GM21737 (cell line): ENCODE measurements around the gene KCNH4.

Experiments used
- ATAC-seq: cut with Tn5 transposase; IDR thresholded peaks from one replicate; pipeline ENCODE4 v1.9.1; 2021; ENCODE audit warnings: mild to moderate bottlenecking, moderate library complexity; ENCODE audit not compliant: unreplicated experiment

The KCNH4 gene

DNA sequence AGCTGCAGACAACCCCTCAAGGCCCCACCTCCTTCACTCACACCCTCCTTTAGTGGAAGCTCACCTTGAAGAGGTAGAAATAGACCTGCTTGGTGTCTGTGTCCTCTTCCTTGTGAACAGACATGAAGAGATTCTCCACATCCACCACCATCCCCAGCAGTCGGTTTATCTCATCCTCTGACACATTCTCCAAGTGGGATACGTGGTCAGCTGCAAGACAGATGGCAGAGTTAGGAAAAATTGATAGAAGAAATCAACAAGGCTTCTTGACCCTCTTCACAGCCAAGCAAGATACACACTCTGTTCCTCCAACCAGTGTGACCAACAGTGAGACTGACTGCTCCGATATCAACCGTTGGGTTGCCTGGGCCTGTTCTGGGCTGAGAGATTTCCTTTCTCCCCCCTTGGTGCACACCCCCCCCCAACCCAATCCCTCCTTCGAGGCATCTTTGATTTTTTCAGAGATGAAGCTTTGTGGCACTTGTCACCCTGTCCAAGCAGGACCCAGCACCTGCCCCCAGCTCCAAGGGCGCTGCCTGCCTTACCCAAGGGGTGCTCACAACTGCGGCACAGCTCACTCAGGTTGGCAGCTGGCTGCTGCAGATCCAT, 60.7 kb downstream of the KCNH4 start:
- no peak for ATAC-seq

- no peak for ATAC-seq
Measured at GRCh38 chr17:42119301-42119700, 61.6 kb downstream of the KCNH4 start.

- ATAC-seq: no peak
Measured at GRCh38 chr17:42118545-42118944, 62.4 kb downstream of the KCNH4 start.

DNA sequence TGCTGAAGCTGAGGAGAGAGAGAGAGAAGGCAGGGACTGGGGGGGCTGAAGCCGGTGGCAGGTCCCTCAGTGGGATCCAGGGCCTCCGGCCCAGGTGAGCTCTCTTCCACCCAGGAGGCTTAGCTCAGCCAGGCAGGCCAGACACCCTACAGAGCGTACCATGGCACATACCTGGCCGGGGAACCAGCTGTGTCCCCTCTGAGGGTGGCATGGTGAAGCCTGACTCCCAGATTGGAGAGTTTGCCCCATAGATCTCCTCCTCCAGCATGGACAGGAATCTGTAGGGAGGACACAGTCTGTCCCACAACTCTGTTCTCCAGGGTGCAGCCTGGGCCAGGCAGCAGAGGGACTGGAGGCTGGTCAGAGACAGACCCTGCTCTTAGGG, 62.8 kb downstream of the KCNH4 start:
- ATAC-seq: no peak

DNA sequence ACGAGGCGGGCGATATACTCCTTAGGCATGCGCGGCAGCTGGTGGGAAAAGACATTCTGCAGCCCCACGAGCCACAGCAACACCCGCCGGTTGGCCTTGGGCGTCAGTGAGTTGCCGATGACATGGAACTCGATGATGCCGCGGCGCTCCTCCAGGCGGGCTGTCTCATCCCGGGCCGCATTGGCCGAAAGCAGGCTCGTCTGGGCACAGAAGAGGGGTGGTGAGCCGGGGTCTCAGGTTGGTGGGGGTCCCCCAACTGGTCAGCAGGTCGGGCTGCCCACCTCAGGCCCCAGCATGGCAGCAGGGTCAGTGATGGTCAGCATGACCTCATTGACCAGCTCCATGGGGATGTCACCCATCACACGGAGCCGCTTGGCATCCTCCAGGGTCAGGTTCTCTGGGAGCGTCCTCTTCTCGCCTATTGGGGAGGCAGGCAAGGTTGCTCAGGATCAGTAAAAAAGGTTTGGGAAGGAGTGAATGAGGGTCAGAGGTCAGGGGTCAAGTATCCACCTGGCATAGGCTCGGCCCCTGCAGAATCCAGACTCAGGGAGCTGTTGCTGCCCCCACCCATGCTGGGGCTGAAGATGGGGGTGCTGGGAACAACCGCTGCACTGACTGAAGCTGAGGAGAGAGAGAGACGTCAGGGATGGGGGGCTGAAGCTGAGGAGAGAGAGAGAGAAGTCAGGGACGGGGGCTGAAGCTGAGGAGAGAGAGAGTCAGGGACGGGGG, 63.4 kb downstream of the KCNH4 start:
- no peak for ATAC-seq

- ATAC-seq: no peak
Measured at GRCh38 chr17:42116705-42117396, 64.1 kb downstream of the KCNH4 start.

DNA sequence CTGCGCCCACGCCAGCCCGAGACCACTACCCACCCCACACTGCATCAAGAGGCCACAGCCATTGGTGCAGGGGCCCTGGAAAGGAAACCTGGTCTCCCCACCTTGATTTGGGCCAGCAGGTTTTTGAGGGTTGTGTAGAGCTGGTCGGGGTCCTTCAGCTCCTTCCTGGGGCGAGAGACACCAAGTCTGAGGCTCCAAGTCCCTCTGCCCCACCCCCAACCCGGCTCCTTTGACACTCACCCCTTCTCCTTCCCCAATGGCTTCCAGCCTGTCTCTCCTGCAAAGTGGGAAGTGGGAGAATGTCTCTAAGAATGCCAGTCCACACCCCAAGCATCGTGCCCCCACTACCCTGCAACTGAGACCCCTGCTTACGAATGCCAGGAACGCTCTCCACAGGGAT, 66.8 kb downstream of the KCNH4 start:
- ATAC-seq: no peak

- no peak for ATAC-seq
Measured at GRCh38 chr17:42113293-42114069, 67.5 kb downstream of the KCNH4 start.

- ATAC-seq: peak; percentile 45
Measured at GRCh38 chr17:42112552-42113176, 68.3 kb downstream of the KCNH4 start, which contains the start of gene DHX58. Gene DHX58 (minus strand): TSS chr17:42112714. CDS start chr17:42111892, 822 bp downstream.

GRCh38 chr17:42111871-42112551, 68.9 kb downstream of the KCNH4 start:
- peak; percentile 2 for ATAC-seq

DNA sequence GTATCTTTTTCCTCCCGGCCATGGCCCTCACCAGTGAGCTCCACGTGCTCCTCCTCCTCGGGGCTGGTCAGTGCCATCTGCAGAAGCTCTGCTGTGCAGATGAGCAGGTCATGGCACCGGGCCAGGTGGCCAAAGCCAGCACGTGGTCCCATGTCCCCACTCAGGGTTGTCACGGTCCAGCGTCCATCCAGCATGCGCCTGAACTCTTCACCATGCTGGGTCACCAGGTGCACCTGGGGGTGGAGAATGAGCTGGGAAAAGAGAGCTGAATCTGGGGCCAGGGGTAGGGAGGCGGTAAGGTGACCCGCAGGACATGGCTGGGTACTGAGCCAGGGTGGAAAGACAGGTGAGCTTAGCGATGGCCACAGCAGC, 69.7 kb downstream of the KCNH4 start:
- ATAC-seq: no peak

- no peak for ATAC-seq
Measured at GRCh38 chr17:42110301-42111264, 70.4 kb downstream of the KCNH4 start.

DNA sequence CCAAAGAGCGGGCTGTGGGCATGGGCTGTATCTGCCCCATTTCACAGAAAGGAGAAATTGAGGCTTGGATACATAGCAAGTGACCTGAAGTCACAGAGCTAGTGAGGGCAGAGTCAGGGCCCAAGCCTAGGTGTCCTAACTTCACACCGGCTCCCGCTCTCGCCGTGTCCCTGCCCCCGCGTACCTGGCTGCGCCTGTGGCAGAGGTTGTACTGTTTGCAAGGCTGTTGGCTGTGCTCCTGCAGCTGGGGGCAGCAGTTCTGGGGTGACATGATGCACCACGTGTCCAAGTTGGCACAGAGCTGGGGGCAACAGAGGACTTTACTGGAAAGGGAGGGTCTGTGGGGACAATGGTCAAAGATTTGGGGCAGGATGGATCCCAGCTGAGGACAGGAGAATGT, 71.9 kb downstream of the KCNH4 start:
- ATAC-seq: no peak

- no peak for ATAC-seq
Measured at GRCh38 chr17:42107597-42108576, 73.1 kb downstream of the KCNH4 start.

GRCh38 chr17:42107124-42107523, 73.8 kb downstream of the KCNH4 start:
- ATAC-seq: no peak
